ENCODE measurements around the gene SEMA7A. TPM values are rescaled to one million over a fixed set of nuclear protein-coding genes. Genes with fewer than 3 reads are reported as not detected.

SEMA7A gene
- total RNA-seq, 4 donors from 2014 or later = 0.29 to 16.9 (median 4.5) TPM; not detected in 1

- intact Hi-C loops (cut with DNase I; ENCODE audit: low total_unique reads) = no loop called here
- Histone ChIP-seq H3K27me3 (no peaks in the 10 kb centered on the region), H3K4me3 (no peak overlapping the region), H3K9me3 (no peaks in the 10 kb centered on the region), H3K4me1 (peaks cover 4 to 17% of the 10 kb centered on the region in 2 donors), H3K36me3 (no peaks in the 10 kb centered on the region), H3K27ac (no peak overlapping the region)
- DNase-seq = no peak
- TF ChIP-seq CTCF (IDR thresholded peaks at IDR 0.05) = no peak
- TF ChIP-seq POLR2A (IDR thresholded peaks at IDR 0.05) = no peak
Observed at GRCh38 chr15:74427607-74428441, 5.9 kb downstream of the SEMA7A start.

- Histone ChIP-seq H3K9me3 (no peaks in the 10 kb centered on the region), H3K27ac (no peak overlapping the region), H3K27me3 (no peaks in the 10 kb centered on the region), H3K4me3 (no peak overlapping the region), H3K36me3 (no peaks in the 10 kb centered on the region), H3K4me1 (peaks cover 10 to 18% of the 10 kb centered on the region in 2 donors)
- no peak for DNase-seq
- intact Hi-C loops (cut with DNase I; ENCODE audit: low total_unique reads) = no loop called here
- TF ChIP-seq CTCF (IDR thresholded peaks at IDR 0.05) (no peak), POLR2A (IDR thresholded peaks at IDR 0.05) (no peak)
Observed at GRCh38 chr15:74426404-74427281, 7.1 kb downstream of the SEMA7A start.

- no peaks in the 10 kb centered on the region for H3K9me3 ChIP-seq
- no peaks in the 10 kb centered on the region for H3K27me3 ChIP-seq
- H3K4me3 ChIP-seq = no peak overlapping the region
- intact Hi-C loops (cut with DNase I; ENCODE audit: low total_unique reads) = no loop called here
- H3K27ac ChIP-seq = no peak overlapping the region
- TF ChIP-seq POLR2A (IDR thresholded peaks at IDR 0.05) (no peak), CTCF (IDR thresholded peaks at IDR 0.05) (no peak)
- H3K36me3 ChIP-seq = no peaks in the 10 kb centered on the region
- peaks cover 10 to 18% of the 10 kb centered on the region in 2 donors for H3K4me1 ChIP-seq
- no peak for DNase-seq
Observed at GRCh38 chr15:74425630-74426029, 8.1 kb downstream of the SEMA7A start.

GRCh38 chr15:74424901-74425528, 8.7 kb downstream of the SEMA7A start:
- DNase-seq = no peak
- intact Hi-C loops (cut with DNase I; ENCODE audit: low total_unique reads) = no loop called here
- Histone ChIP-seq H3K4me3 (no peak overlapping the region), H3K27me3 (no peaks in the 10 kb centered on the region), H3K9me3 (no peaks in the 10 kb centered on the region), H3K4me1 (peaks cover 10 to 18% of the 10 kb centered on the region in 2 donors), H3K36me3 (no peaks in the 10 kb centered on the region), H3K27ac (no peak overlapping the region)
- TF ChIP-seq CTCF (IDR thresholded peaks at IDR 0.05) (no peak), POLR2A (IDR thresholded peaks at IDR 0.05) (no peak)

Data from uterus (tissue), 4 donors.